AG10803 (cell line): ENCODE data around the gene POMT1.
"Not testable (repeated sequence)": the region's sequence is repeated elsewhere in the genome, so short reads cannot be mapped to it uniquely, and the experiment has no call there.

Experiments
- DNase-seq: peaks from one replicate; pipeline ENCODE4 v3.0.0; 2010; ENCODE audit warnings: low read depth
- H3K4me3 ChIP-seq: 2 replicates; pipeline ENCODE4 v1.5.1; 2011; ENCODE audit warnings: mild to moderate bottlenecking, low read length, control low read depth
- CTCF ChIP-seq: conservative IDR thresholded peaks from 2 replicates; pipeline ENCODE4 v1.5.1; 2011; ENCODE audit warnings: mild to moderate bottlenecking, low read length, control low read depth, inconsistent platforms

POMT1 gene

GRCh38 chr9:131545786-131546335 lies 43.1 kb downstream of the POMT1 start:
- no peak for TF ChIP-seq CTCF
- H3K4me3 ChIP-seq: no peak overlapping the region
- DNase-seq: no peak

- peak overlapping the region; percentile 36 for H3K4me3 ChIP-seq
- no peak for DNase-seq
- 0 out of 2 replicates have a peak, but pooled peaks have one; percentile 9 for TF ChIP-seq CTCF
These were observed 43.8 kb downstream of the POMT1 start for GRCh38 chr9:131546336-131547084.

GRCh38 chr9:131549186-131549585 lies 46.5 kb downstream of the POMT1 start:
- not testable (repeated sequence) for DNase-seq

GRCh38 chr9:131550465-131550864 lies 47.7 kb downstream of the POMT1 start:
- not testable (repeated sequence) for H3K4me3 ChIP-seq, DNase-seq

More at GRCh38 chr9:131549186-131549585, 46.5 kb downstream of the POMT1 start:
- not testable (repeated sequence) for H3K4me3 ChIP-seq

GRCh38 chr9:131552030-131552429 lies 49.3 kb downstream of the POMT1 start:
- H3K4me3 ChIP-seq: no peak overlapping the region
- DNase-seq: no peak
- no peak for TF ChIP-seq CTCF

- DNase-seq: no peak
- H3K4me3 ChIP-seq: no peak overlapping the region
- no peak for TF ChIP-seq CTCF
These were observed 51.5 kb downstream of the POMT1 start for GRCh38 chr9:131554087-131554842.

- no peak for TF ChIP-seq CTCF
- DNase-seq: no peak
- no peak overlapping the region for H3K4me3 ChIP-seq
These were observed 52.2 kb downstream of the POMT1 start for GRCh38 chr9:131554843-131555351.
